Calu3 (cell line): ENCODE data around the gene MAPK8IP2. TPM values are rescaled to one million over a fixed set of nuclear protein-coding genes. Genes with fewer than 3 reads are reported as not detected.

ENCODE experiments used
- BruUV-seq: library from RNA; stranded (reverse); fragments of 400-500 nt; replicated peaks from 2 replicates; lab custom pipeline; 2021; lab: Mats Ljungman, UMichigan
- CTCF ChIA-PET: fragments of 300-600 bp; sonication (Branson Sonifier 250); formaldehyde crosslinking; loops from one replicate; lab custom pipeline; 2022; ENCODE audit warnings: antibody characterized with exemption; lab: Charles Lee
- DNase-seq: peaks from one replicate; pipeline ENCODE4 v3.0.0; 2022
- H3K27ac Mint-ChIP-seq: one replicate; pipeline ENCODE4 v1.8.0; 2022; ENCODE audit warnings: mixed read lengths; ENCODE audit not compliant: unreplicated experiment
- H3K27me3 Mint-ChIP-seq: one replicate; pipeline ENCODE4 v1.8.0; 2022; ENCODE audit warnings: mixed read lengths; ENCODE audit not compliant: unreplicated experiment
- H3K36me3 Mint-ChIP-seq: one replicate; pipeline ENCODE4 v1.8.0; 2022; ENCODE audit warnings: mild to moderate bottlenecking, moderate library complexity, mixed read lengths; ENCODE audit not compliant: insufficient read depth, unreplicated experiment
- H3K4me1 Mint-ChIP-seq: one replicate; pipeline ENCODE4 v1.8.0; 2022; ENCODE audit warnings: mild to moderate bottlenecking, low read depth, mixed read lengths; ENCODE audit not compliant: unreplicated experiment
- H3K4me3 Mint-ChIP-seq: one replicate; pipeline ENCODE4 v1.8.0; 2022; ENCODE audit warnings: mild to moderate bottlenecking, low read depth, moderate library complexity, mixed read lengths; ENCODE audit not compliant: unreplicated experiment
- H3K9me3 Mint-ChIP-seq: one replicate; pipeline ENCODE4 v1.8.0; 2022; ENCODE audit warnings: low read depth, mixed read lengths; ENCODE audit not compliant: unreplicated experiment
- intact Hi-C: fragments of 100-400 bp; cut with micrococcal nuclease; formaldehyde crosslinking; loops from one replicate; pipeline ENCODE4 v1.10.0; 2022; ENCODE audit not compliant: unreplicated experiment
- total RNA-seq: library from RNA; stranded (reverse); gene quantifications from 2 replicates; pipeline ENCODE4 v1.2.3, GENCODE V29; 2022
- TF ChIP-seq, protein P1 (sequence below): fragments of 200-600 bp; IDR thresholded peaks from one replicate; pipeline ENCODE4 v1.8.0; 2022; ENCODE audit warnings: antibody characterized with exemption; ENCODE audit not compliant: unreplicated experiment

Gene MAPK8IP2
- total RNA-seq, 1 experiment from 2014 or later = 2.9 TPM

- Mint-ChIP-seq H3K27ac (no peak overlapping the region), H3K4me3 (no peak overlapping the region), H3K9me3 (no peaks in the 10 kb centered on the region), H3K36me3 (peaks cover 38% of the 10 kb centered on the region), H3K4me1 (no peaks in the 10 kb centered on the region), H3K27me3 (no peaks in the 10 kb centered on the region)
- CTCF ChIA-PET = no interaction called here
- no TSS peak for BruUV-seq
- DNase-seq = no peak
- intact Hi-C loops = no loop called here
- TF ChIP-seq, protein P1, sequence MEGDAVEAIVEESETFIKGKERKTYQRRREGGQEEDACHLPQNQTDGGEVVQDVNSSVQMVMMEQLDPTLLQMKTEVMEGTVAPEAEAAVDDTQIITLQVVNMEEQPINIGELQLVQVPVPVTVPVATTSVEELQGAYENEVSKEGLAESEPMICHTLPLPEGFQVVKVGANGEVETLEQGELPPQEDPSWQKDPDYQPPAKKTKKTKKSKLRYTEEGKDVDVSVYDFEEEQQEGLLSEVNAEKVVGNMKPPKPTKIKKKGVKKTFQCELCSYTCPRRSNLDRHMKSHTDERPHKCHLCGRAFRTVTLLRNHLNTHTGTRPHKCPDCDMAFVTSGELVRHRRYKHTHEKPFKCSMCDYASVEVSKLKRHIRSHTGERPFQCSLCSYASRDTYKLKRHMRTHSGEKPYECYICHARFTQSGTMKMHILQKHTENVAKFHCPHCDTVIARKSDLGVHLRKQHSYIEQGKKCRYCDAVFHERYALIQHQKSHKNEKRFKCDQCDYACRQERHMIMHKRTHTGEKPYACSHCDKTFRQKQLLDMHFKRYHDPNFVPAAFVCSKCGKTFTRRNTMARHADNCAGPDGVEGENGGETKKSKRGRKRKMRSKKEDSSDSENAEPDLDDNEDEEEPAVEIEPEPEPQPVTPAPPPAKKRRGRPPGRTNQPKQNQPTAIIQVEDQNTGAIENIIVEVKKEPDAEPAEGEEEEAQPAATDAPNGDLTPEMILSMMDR = no peak
Observed at GRCh38 chr22:50569041-50569459, 31.5 kb upstream of the MAPK8IP2 start.

DNA sequence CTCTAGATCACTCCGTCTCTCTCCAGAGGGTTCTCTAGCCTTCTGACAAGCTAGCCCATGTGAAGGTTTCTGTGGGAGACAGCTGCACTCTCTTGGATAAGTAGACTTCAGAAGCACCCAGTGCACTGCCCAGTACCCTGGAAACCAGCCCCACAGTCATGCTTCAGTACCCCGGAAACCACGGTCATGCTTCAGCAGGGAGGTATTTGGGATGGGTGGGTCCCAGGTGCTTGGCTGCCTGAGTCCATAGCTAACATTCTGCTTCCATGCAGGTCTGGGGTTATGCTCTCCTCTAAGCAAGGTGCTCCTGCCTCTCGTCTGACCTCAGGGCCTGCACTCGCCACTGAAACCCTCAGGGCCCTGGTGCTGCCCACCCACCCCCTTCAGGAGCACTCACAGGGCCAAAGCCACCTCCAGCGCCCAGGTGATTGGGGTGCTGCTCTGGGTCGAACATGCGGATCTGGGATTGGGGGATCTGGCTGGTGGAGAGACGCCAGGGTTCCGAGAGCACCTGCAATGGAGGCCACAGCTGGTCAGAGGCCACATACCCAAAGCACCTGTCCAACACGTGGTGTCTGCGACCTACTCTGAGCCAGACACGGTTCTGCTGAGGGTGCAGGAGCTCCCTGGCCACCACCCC lies 30.6 kb upstream of the MAPK8IP2 start:
- intact Hi-C loops = no loop called here
- CTCF ChIA-PET = interaction anchor here (0.5 kb wide), 1 partner anchor 50 kb away, joined by 3 read pairs; no protein-coding TSS in a partner anchor
- Mint-ChIP-seq H3K4me1 (no peaks in the 10 kb centered on the region), H3K27me3 (no peaks in the 10 kb centered on the region), H3K27ac (no peak overlapping the region), H3K9me3 (no peaks in the 10 kb centered on the region), H3K36me3 (peaks cover 46% of the 10 kb centered on the region), H3K4me3 (no peak overlapping the region)
- no peak for DNase-seq
- TF ChIP-seq, protein P1 = no peak
- BruUV-seq = no TSS peak

DNA sequence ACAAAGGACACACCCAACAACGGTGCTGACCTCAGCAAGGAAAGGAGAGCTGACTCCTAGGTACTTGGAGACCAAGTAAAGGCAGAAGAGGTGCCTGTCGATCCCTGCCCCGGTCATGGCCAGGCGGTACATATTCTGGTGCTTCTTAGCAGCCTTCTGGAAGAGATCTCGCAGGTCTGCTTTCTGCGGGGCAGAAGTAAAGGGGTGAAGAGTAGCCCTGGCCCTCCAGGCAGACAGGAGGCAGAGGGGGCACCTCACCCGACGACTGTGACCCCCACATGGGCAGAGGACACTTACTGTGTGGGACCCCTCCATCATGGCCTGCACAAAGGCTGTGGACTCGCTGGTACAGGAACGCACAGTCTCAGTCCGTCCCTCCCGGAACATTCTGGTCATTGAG lies 29.7 kb upstream of the MAPK8IP2 start:
- no peak overlapping the region for H3K4me3 Mint-ChIP-seq
- H3K27ac Mint-ChIP-seq = no peak overlapping the region
- H3K36me3 Mint-ChIP-seq = peaks cover 54% of the 10 kb centered on the region
- no peak for DNase-seq
- H3K9me3 Mint-ChIP-seq = no peaks in the 10 kb centered on the region
- BruUV-seq = no TSS peak
- no peaks in the 10 kb centered on the region for H3K27me3 Mint-ChIP-seq
- TF ChIP-seq, protein P1 = no peak
- CTCF ChIA-PET = no interaction called here
- no peaks in the 10 kb centered on the region for H3K4me1 Mint-ChIP-seq
- intact Hi-C loops = no loop called here

DNA sequence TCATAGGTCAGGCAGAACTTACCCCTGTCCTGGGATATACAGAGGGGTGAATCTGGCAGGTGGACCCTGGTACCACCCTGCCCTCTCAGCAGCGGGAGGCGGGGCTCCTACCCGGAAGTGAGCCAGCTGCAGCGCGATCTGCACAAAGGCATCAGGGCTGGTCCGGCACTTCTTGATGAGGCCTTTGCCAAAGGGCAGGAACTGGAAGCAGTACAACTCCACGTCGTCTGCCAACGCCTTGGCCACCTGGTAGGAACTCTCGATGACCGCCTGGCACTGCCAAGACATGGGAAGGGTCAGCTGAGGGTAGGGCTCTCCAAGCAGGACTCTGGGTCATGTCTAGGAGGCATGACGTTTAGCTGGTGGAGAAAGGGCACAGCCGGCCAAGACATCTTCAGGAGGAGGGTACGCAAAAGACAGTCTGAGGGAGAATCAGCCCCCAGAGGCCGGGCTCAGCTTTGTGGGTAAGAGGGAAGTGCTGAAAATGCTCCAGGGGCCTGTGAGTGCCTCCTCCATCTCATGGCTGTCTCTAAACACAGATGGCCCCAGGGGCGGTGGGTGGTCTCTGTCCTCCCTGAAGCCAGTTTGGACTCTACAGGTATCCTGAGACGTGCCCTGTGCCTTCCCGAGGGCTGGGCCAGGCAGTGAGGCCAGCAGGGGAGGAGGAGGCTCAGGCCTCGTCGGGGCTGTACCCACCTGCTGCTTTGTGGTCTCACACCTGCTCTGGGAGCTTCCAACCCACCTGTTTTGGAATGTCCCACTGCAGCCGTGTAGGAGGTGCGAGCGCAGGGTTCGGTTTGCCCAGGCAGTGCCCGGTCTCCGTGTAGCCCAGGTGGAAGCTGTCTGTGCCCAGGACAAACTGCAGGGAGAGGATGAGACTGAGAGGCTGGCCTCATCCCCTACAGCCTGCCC lies 29.1 kb upstream of the MAPK8IP2 start:
- Mint-ChIP-seq H3K4me1 (no peaks in the 10 kb centered on the region), H3K36me3 (peaks cover 57% of the 10 kb centered on the region), H3K27me3 (no peaks in the 10 kb centered on the region), H3K27ac (no peak overlapping the region), H3K4me3 (no peak overlapping the region), H3K9me3 (no peaks in the 10 kb centered on the region)
- intact Hi-C loops = no loop called here
- no TSS peak for BruUV-seq
- no peak for DNase-seq
- TF ChIP-seq, protein P1 = no peak
- CTCF ChIA-PET = interaction anchor here (1.3 kb wide), 1 partner anchor 32 kb away, joined by 4 read pairs; no protein-coding TSS in a partner anchor
